ENCODE data around the gene MYO9A. TPM values are rescaled to one million over a fixed set of nuclear protein-coding genes. Genes with fewer than 3 reads are reported as not detected.
A peak's percentile ranks its signal among the peaks of the same experiment; 100 is the strongest.

The MYO9A gene
- total and polyA plus RNA-seq, 5 donors, result 4.9 to 35.8 (median 33.9) TPM

DNA sequence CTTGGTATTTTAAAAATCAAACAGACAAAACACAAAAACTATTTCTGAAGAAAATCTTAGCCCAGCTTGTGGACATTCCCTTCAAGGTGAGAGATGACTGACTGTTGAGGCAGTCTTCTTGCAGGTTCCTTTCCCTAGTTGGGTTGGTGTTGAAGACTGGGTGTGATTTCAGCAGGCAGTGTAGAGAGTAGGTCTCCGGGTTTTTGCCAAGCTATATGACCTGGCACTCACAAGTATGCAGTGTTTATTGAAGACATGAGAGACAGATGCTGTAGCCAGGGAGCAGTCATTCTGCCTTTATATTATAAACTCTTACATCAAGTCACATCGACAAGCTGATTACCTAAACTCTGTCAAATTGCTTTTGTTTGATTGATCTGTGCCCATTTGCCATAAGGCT lies 17.8 kb upstream of the MYO9A start:
- 66% methylated on average over 2 of the region's 2 CpGs for WGBS
- Histone ChIP-seq H3K4me1 (ENCODE audit: control insufficient read depth, insufficient read depth, low read length) (no peaks in the 10 kb centered on the region), H3K27me3 (ENCODE audit: control insufficient read depth, insufficient read depth) (no peaks in the 10 kb centered on the region), H3K9me3 (ENCODE audit: control insufficient read depth, low read length) (no peaks in the 10 kb centered on the region), H3K27ac (ENCODE audit: low read length) (no peak overlapping the region), H3K4me3 (ENCODE audit: low read length) (no peak overlapping the region)
- DNase-seq (no peak), ATAC-seq (no peak)
- intact Hi-C loops (cut with DNase I), result no loop called here

DNA sequence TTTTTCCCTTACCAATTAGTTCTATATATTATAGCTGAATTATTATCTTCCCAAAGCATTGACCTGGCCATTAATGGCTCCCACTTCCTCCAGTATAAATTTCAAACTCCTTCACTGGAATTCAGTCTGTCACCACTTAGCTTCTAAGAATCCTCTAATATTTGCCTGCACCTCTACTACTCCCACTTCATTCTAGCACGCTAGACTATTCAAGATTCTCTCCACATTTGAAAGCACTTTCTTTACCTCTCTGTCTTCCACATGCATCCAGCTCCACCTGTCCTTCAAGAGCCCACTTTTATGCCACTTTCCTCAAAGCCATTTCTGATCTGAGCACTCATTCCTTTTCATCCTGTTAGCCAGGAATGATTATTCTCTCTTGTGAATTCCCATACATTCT lies 15.3 kb upstream of the MYO9A start:
- Histone ChIP-seq H3K4me3 (ENCODE audit: low read length) (no peak overlapping the region), H3K4me1 (ENCODE audit: control insufficient read depth, insufficient read depth, low read length) (no peaks in the 10 kb centered on the region), H3K27me3 (ENCODE audit: control insufficient read depth, insufficient read depth) (no peaks in the 10 kb centered on the region), H3K9me3 (ENCODE audit: control insufficient read depth, low read length) (no peaks in the 10 kb centered on the region), H3K27ac (ENCODE audit: low read length) (no peak overlapping the region)
- DNase-seq, result no peak
- no peak for ATAC-seq
- intact Hi-C loops (cut with DNase I), result no loop called here
- WGBS, result 86% methylated on average over 1 of the region's 1 CpG

DNA sequence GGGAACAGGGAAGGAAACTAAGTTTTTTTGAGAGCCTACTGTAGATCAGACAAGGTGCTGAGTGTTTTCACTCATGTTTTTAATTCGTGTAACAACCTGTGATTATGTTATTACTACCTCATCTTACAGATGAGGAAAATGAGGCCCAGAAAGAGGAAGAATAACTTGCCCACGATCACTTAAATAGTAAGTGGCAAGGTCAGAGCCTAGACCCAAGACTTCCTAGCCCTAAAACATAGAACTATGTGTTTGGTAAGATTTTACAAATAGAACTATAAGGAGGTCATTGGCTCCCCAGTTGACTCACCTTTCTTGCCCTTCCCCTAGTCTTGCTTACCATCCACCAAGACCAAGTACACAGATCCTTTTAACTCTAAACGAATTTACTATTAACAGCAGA lies 14.0 kb upstream of the MYO9A start:
- no peaks in the 10 kb centered on the region for H3K27me3 ChIP-seq (ENCODE audit: control insufficient read depth, insufficient read depth)
- ATAC-seq, result no peak
- 75% methylated on average over 3 of the region's 3 CpGs for WGBS

DNA sequence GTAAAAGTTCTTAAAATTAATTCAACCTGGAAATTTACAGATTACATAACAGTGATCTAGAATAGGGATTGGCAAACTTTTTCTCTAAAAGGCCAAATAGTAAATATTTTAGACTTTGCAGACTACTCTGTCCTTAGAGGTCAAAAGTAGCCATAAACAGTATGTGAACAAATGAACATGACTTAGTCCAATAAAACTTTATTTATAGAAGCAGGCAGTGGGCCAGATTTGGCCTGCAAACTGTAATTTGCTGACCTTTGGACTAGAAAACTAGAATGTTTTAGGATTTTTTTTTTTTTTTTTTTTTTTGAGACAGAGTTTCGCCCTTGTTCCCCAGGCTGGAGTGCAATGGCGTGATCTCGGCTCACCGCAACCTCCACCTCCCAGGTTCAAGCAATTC lies 12.3 kb upstream of the MYO9A start:
- Histone ChIP-seq H3K4me3 (ENCODE audit: low read length) (no peak overlapping the region), H3K27ac (ENCODE audit: low read length) (no peak overlapping the region), H3K9me3 (ENCODE audit: control insufficient read depth, low read length) (no peaks in the 10 kb centered on the region), H3K4me1 (ENCODE audit: control insufficient read depth, insufficient read depth, low read length) (no peaks in the 10 kb centered on the region), H3K27me3 (ENCODE audit: control insufficient read depth, insufficient read depth) (no peaks in the 10 kb centered on the region)
- intact Hi-C loops (cut with DNase I), result no loop called here
- WGBS, result 98% methylated on average over 4 of the region's 4 CpGs
- ATAC-seq (no peak), DNase-seq (no peak)

More for the DNA sequence above, 14.0 kb upstream of the MYO9A start:
- no peaks in the 10 kb centered on the region for H3K4me1 ChIP-seq (ENCODE audit: control insufficient read depth, insufficient read depth, low read length)
- DNase-seq, result no peak
- intact Hi-C loops (cut with DNase I), result no loop called here
- H3K4me3 ChIP-seq (ENCODE audit: low read length), result no peak overlapping the region
- H3K27ac ChIP-seq (ENCODE audit: low read length), result no peak overlapping the region
- H3K9me3 ChIP-seq (ENCODE audit: control insufficient read depth, low read length), result no peaks in the 10 kb centered on the region

DNA sequence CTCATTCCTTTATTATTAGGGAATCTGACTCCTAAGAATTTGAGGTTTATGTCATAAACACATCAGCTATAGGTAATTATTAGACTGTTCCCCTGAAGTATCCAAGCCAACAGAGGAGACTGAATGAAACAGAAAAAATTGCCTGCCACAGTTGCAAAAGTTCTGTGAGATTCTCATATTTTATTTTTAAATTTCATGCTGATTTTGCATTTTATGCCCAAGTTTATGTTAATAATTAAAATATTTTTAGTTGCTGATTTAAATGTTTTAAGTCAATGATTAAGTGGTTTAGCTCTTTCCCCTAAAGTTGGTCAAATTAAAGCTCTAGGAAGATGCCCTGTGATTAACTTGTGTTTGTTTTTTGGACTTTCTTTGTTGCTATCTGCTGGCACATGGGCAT lies 10.4 kb upstream of the MYO9A start:
- ATAC-seq (no peak), DNase-seq (no peak)
- Histone ChIP-seq H3K27me3 (ENCODE audit: control insufficient read depth, insufficient read depth) (no peaks in the 10 kb centered on the region), H3K4me3 (ENCODE audit: low read length) (no peak overlapping the region), H3K27ac (ENCODE audit: low read length) (no peak overlapping the region), H3K9me3 (ENCODE audit: control insufficient read depth, low read length) (no peaks in the 10 kb centered on the region), H3K4me1 (ENCODE audit: control insufficient read depth, insufficient read depth, low read length) (no peaks in the 10 kb centered on the region)
- intact Hi-C loops (cut with DNase I), result no loop called here

DNA sequence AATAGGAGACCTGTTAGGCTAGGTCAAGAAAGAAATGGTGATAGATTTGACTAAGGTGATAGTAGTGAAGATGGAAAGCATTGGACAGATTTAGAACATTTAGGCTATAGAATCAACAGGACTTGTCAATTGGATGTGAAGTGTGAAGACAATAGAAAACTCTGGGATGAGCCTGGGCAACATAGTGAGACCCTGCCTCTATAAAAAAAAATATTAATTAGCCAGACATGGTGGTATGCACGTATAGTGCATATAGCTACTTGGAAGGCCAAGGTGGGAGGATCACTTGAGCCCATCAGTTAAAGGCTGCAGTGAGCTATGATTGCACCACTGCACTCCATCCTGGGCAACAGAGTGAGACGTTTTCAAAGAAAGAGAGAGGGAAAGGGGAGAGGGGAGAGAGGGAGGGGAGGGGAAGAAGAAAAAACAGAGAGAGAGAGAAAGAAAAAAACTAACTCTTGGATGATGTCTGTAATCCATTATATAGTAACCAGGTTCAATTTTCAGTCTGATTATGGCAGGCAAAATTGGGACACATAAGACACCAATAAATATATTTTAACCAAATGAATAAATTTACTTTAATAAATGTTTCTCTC lies 9.9 kb upstream of the MYO9A start:
- Histone ChIP-seq H3K4me3 (ENCODE audit: low read length) (no peak overlapping the region), H3K27ac (ENCODE audit: low read length) (no peak overlapping the region), H3K27me3 (ENCODE audit: control insufficient read depth, insufficient read depth) (no peaks in the 10 kb centered on the region), H3K4me1 (ENCODE audit: control insufficient read depth, insufficient read depth, low read length) (no peaks in the 10 kb centered on the region), H3K9me3 (ENCODE audit: control insufficient read depth, low read length) (no peaks in the 10 kb centered on the region)
- ATAC-seq (no peak), DNase-seq (no peak)
- intact Hi-C loops (cut with DNase I), result no loop called here
- WGBS, result 52% methylated on average over 2 of the region's 2 CpGs

DNA sequence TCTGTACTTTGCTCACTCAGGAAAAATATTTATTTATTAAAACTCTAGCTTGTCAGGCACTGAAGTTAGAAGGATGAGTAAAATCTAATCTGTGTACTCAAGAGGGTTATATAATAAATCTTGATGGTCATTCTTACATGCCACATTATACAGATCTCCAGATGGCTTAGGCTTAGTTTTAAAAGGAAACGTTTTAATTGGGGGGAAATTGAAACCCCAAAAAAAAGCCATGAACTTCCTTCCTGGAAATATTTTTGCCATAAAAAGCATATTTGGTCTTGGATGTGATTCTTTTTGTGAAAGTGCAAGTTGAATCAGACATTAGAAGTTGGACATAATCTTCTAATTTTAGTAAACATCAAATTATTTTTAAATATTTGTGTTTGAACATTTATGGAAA lies 6.3 kb upstream of the MYO9A start:
- WGBS, result 44% methylated on average over 1 of the region's 1 CpG

DNA sequence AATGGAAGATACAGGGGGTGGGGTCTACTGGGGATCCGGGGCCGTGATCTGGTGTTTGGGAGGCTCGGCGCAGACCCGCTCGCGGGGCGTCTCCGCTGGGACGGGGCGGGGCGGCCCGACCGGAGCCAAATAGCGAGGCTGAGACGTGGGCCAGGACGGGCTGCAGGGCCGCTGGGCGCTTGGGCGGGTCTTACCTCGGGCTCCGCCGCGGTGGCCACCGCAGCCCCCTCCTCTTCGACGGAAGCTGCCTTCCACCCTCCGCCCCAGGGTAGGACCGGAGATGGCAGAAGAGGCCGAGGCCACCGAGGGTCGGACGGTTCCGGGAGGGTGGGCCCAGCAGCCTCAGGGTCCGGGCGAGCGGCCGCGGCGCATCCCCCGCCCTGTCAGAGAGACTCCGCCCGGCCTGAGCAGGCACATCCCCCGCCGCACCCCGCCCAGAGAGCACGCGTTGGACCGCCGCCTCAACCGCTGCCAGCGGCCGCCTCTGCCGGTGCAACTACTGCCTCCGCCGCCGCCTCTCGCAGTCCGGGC lies 399 bp downstream of the MYO9A start:
- H3K9me3 ChIP-seq (ENCODE audit: control insufficient read depth, low read length), result no peaks in the 10 kb centered on the region
- under 1% methylated on average over 59 of the region's 59 CpGs for WGBS
- H3K27me3 ChIP-seq (ENCODE audit: control insufficient read depth, insufficient read depth), result no peaks in the 10 kb centered on the region
- peak overlapping the region; percentile 82 for H3K4me3 ChIP-seq (ENCODE audit: low read length)
- DNase-seq, result peak; percentile 90 to 95 (median 94)
- H3K27ac ChIP-seq (ENCODE audit: low read length), result peak overlapping the region; percentile 85
- ATAC-seq, result peak; percentile 91
- intact Hi-C loops (cut with DNase I), result no loop called here
- H3K4me1 ChIP-seq (ENCODE audit: control insufficient read depth, insufficient read depth, low read length), result no peaks in the 10 kb centered on the region

More for the DNA sequence above, 6.3 kb upstream of the MYO9A start:
- Histone ChIP-seq H3K27me3 (ENCODE audit: control insufficient read depth, insufficient read depth) (no peaks in the 10 kb centered on the region), H3K4me1 (ENCODE audit: control insufficient read depth, insufficient read depth, low read length) (no peaks in the 10 kb centered on the region), H3K4me3 (ENCODE audit: low read length) (no peak overlapping the region), H3K27ac (ENCODE audit: low read length) (no peak overlapping the region), H3K9me3 (ENCODE audit: control insufficient read depth, low read length) (no peaks in the 10 kb centered on the region)
- DNase-seq, result no peak
- intact Hi-C loops (cut with DNase I), result no loop called here
- no peak for ATAC-seq

DNA sequence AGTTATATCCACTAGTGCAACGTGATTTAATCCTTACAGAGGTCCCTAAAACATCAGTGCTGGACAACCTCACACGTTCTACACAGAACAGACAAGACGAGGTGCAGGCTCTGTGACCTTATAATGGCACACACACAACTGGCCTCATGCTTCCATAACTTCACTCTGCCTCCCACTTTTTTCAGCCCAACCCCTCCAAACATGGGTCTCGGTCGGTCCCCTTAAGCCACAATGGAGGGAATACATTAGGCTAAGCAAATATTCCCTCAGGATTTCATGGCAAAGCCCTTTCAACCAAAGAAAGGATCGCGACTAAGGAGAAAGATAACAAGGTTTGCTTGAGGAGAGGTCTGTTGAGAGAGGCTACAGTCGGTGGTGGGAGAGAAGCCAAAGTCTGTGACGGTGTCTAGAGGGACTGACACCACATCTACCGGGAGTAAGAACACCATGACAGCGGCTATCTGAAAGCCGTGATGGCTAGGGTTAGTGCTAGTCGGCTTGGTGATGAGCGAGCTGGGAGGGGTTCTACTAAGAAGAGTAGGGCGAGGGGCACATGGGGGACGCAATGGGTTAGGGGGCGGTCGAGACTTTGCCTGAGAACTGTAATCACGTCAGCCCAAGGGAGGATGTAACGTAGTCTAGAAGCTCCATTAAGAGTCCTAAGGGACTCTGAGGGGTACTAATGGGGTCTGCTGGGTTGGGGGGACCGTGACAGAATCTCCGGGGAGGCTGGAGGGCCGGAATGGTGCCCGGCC lies 1.0 kb downstream of the MYO9A start:
- under 1% methylated on average over 24 of the region's 24 CpGs for WGBS
- no peaks in the 10 kb centered on the region for H3K9me3 ChIP-seq (ENCODE audit: control insufficient read depth, low read length)
- intact Hi-C loops (cut with DNase I), result no loop called here
- peak in 2 of 3 donors; percentile 36 to 66 for DNase-seq
- H3K27me3 ChIP-seq (ENCODE audit: control insufficient read depth, insufficient read depth), result no peaks in the 10 kb centered on the region
- H3K27ac ChIP-seq (ENCODE audit: low read length), result peak overlapping the region; percentile 85
- peak overlapping the region; percentile 82 for H3K4me3 ChIP-seq (ENCODE audit: low read length)
- H3K4me1 ChIP-seq (ENCODE audit: control insufficient read depth, insufficient read depth, low read length), result no peaks in the 10 kb centered on the region
- ATAC-seq, result peak; percentile 10 to 31

DNA sequence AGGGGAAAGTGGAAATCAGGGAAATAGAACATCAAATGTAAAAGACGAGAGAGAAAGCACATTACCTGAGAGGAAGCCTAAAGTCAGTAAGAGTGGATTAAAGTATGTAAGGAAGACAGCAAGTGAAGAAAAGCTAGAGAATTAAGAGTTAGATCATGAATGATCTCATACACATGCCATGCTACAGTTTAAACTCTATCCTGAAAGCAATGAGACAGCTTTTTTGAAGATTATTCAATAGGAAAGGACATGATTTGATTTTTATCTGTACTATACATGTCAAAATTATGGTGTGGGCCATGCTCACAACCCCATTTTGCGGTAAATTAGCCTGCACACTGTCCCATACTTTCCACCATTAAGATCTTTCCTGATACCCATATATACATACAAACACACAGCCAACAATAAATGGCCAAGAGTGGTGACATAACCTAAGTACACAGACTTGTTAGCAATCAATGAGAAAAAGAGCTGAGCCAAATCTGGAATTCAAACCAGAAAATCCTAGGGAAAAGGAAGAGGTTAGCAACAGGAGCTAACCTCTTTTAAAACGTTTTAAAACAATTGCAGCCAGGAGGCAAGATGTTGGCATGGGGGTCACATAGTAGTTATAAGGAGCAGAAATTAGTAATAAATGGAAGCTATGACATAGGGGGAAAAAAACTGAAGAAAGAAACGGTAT lies 4.5 kb downstream of the MYO9A start:
- H3K9me3 ChIP-seq (ENCODE audit: control insufficient read depth, low read length), result no peaks in the 10 kb centered on the region
- H3K4me1 ChIP-seq (ENCODE audit: control insufficient read depth, insufficient read depth, low read length), result no peaks in the 10 kb centered on the region
- DNase-seq, result no peak
- H3K27me3 ChIP-seq (ENCODE audit: control insufficient read depth, insufficient read depth), result no peaks in the 10 kb centered on the region
- no peak overlapping the region for H3K4me3 ChIP-seq (ENCODE audit: low read length)
- H3K27ac ChIP-seq (ENCODE audit: low read length), result no peak overlapping the region
- no peak for ATAC-seq
- intact Hi-C loops (cut with DNase I), result no loop called here
- 79% methylated on average over 4 of the region's 4 CpGs for WGBS

DNA sequence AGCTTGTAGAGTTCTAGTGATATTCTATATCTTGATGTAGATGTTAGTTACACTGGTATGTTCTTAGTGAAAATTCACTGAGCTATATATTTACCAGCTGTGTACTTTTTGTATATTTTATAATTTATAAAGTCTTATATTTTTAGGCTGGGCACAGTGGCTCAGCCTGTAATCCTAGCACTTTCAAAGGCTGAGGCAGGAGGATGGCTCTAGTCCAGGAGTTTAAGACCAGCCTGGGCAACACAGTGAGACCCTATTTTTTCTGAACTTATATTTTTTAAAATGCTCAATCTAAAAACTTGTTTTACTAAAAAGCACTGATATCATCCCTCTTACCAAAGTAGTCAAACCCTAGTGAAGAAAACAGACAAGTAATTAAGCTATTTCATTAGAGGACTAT lies 5.1 kb downstream of the MYO9A start:
- intact Hi-C loops (cut with DNase I), result no loop called here
- ATAC-seq (no peak), DNase-seq (no peak)
- Histone ChIP-seq H3K9me3 (ENCODE audit: control insufficient read depth, low read length) (no peaks in the 10 kb centered on the region), H3K27ac (ENCODE audit: low read length) (no peak overlapping the region), H3K4me3 (ENCODE audit: low read length) (no peak overlapping the region), H3K4me1 (ENCODE audit: control insufficient read depth, insufficient read depth, low read length) (no peaks in the 10 kb centered on the region), H3K27me3 (ENCODE audit: control insufficient read depth, insufficient read depth) (no peaks in the 10 kb centered on the region)
